Measurements from ENCODE around the gene FASTKD3. TPM values are rescaled to one million over a fixed set of nuclear protein-coding genes. Genes with fewer than 3 reads are reported as not detected.

FASTKD3 gene
- total RNA-seq, 1 donor from 2014 or later, result 11.1 TPM

GRCh38 chr5:7910738-7911428 is 42.1 kb upstream of the FASTKD3 start:
- Mint-ChIP-seq H3K9me3 (ENCODE audit: low read depth) (peaks cover 33% of the 10 kb centered on the region), H3K4me1 (ENCODE audit: low read depth) (no peaks in the 10 kb centered on the region), H3K27ac (no peak overlapping the region), H3K4me3 (ENCODE audit: low read depth) (no peak overlapping the region), H3K27me3 (peaks cover 3% of the 10 kb centered on the region), H3K36me3 (ENCODE audit: insufficient read depth) (peaks cover 41% of the 10 kb centered on the region)
- TF ChIP-seq, protein P1, sequence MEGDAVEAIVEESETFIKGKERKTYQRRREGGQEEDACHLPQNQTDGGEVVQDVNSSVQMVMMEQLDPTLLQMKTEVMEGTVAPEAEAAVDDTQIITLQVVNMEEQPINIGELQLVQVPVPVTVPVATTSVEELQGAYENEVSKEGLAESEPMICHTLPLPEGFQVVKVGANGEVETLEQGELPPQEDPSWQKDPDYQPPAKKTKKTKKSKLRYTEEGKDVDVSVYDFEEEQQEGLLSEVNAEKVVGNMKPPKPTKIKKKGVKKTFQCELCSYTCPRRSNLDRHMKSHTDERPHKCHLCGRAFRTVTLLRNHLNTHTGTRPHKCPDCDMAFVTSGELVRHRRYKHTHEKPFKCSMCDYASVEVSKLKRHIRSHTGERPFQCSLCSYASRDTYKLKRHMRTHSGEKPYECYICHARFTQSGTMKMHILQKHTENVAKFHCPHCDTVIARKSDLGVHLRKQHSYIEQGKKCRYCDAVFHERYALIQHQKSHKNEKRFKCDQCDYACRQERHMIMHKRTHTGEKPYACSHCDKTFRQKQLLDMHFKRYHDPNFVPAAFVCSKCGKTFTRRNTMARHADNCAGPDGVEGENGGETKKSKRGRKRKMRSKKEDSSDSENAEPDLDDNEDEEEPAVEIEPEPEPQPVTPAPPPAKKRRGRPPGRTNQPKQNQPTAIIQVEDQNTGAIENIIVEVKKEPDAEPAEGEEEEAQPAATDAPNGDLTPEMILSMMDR (IDR thresholded peaks at IDR 0.05; ENCODE audit: unreplicated experiment), result no peak
- DNase-seq (ENCODE audit: low spot score, unreplicated experiment), result no peak

DNA sequence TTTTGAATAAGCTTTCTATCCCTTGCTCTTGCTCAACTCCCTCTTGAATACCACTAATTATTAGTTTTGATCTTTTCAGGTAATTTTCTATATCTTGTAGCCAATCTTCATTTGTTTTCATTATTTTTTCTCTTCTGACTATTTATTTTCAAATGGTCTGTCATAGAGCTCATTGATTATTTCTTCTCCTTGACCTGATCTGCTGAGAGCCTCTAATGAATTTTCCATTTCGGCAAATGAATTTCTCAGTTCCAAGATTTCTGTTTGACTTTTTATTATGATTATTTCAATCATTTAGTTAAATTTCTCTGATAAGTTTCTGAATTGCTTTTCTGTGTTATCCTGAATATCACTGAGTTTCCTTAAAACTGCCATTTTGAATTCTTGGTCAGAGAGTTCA is 39.5 kb upstream of the FASTKD3 start:
- TF ChIP-seq, protein P1 (IDR thresholded peaks at IDR 0.05; ENCODE audit: unreplicated experiment), result no peak
- DNase-seq (ENCODE audit: low spot score, unreplicated experiment), result no peak
- H3K9me3 Mint-ChIP-seq (ENCODE audit: low read depth), result peaks cover 33% of the 10 kb centered on the region
- no peak overlapping the region for H3K27ac Mint-ChIP-seq
- H3K36me3 Mint-ChIP-seq (ENCODE audit: insufficient read depth), result peaks cover 60% of the 10 kb centered on the region
- H3K4me1 Mint-ChIP-seq (ENCODE audit: low read depth), result no peaks in the 10 kb centered on the region
- no peaks in the 10 kb centered on the region for H3K27me3 Mint-ChIP-seq
- no peak overlapping the region for H3K4me3 Mint-ChIP-seq (ENCODE audit: low read depth)

GRCh38 chr5:7907612-7908011 is 38.8 kb upstream of the FASTKD3 start:
- Mint-ChIP-seq H3K4me1 (ENCODE audit: low read depth) (no peaks in the 10 kb centered on the region), H3K27me3 (no peaks in the 10 kb centered on the region), H3K36me3 (ENCODE audit: insufficient read depth) (peaks cover 61% of the 10 kb centered on the region), H3K4me3 (ENCODE audit: low read depth) (no peak overlapping the region), H3K27ac (no peak overlapping the region), H3K9me3 (ENCODE audit: low read depth) (peaks cover 28% of the 10 kb centered on the region)
- DNase-seq (ENCODE audit: low spot score, unreplicated experiment), result no peak
- TF ChIP-seq, protein P1 (IDR thresholded peaks at IDR 0.05; ENCODE audit: unreplicated experiment), result no peak

DNA sequence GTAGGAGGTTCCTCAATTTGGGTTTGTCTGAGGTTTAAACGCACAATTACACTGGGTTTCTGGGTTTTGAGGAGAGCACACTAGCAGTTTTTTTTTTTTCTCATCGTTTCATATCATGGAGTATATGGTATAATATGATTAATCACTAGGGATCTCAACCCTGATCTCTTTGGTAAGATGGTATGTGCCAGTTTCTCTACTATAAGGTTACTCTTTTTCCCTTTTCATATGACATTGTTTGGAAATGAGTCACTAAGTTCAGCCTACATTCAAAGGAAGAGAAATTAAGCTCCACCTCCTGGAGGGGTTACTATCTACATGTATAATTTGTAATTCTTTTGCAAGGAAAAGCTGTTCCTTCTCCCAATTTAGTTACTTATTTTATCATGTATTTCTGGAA is 35.3 kb upstream of the FASTKD3 start:
- H3K27ac Mint-ChIP-seq, result peak overlapping the region; percentile 6
- no peaks in the 10 kb centered on the region for H3K27me3 Mint-ChIP-seq
- no peaks in the 10 kb centered on the region for H3K4me1 Mint-ChIP-seq (ENCODE audit: low read depth)
- TF ChIP-seq, protein P1 (IDR thresholded peaks at IDR 0.05; ENCODE audit: unreplicated experiment), result no peak
- DNase-seq (ENCODE audit: low spot score, unreplicated experiment), result no peak
- H3K4me3 Mint-ChIP-seq (ENCODE audit: low read depth), result no peak overlapping the region
- peaks cover 20% of the 10 kb centered on the region for H3K9me3 Mint-ChIP-seq (ENCODE audit: low read depth)
- peaks cover 59% of the 10 kb centered on the region for H3K36me3 Mint-ChIP-seq (ENCODE audit: insufficient read depth)

GRCh38 chr5:7902666-7903625 is 34.1 kb upstream of the FASTKD3 start:
- Mint-ChIP-seq H3K27me3 (no peaks in the 10 kb centered on the region), H3K4me3 (ENCODE audit: low read depth) (no peak overlapping the region), H3K36me3 (ENCODE audit: insufficient read depth) (peaks cover 59% of the 10 kb centered on the region), H3K4me1 (ENCODE audit: low read depth) (no peaks in the 10 kb centered on the region), H3K9me3 (ENCODE audit: low read depth) (peaks cover 9% of the 10 kb centered on the region), H3K27ac (no peak overlapping the region)
- DNase-seq (ENCODE audit: low spot score, unreplicated experiment), result no peak
- TF ChIP-seq, protein P1 (IDR thresholded peaks at IDR 0.05; ENCODE audit: unreplicated experiment), result no peak

All from progenitor cell of endocrine pancreas (in vitro differentiated cells).